ENCODE results near the gene GRK6.

GRK6 gene

DNA sequence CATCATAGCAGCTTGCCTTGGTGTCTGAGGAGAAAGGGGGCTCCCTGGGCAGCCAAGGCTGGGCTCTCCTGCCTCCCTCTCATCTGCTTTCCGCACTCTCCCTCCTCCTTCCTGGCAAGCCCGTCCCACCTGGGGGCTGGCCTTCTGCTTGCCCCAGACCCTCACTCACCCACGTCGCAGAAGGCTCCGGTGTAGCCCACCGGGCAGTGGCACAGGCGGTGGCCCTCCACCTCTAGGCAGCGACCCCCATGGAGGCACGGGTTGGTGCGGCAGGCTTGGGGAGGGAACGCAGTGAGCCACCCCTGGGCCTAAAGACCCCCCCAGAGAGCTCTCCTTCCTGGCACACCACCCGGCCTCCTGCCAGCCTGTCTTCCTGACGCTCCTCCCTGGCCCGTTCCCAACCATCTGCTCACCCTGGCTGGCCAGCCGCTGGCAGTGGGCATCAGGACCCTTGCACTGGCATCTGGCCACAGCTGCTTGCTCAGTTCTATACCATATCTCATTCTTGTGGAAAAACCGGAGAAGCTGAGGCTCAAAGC is 21.8 kb upstream of the GRK6 start:
- no peak for DNase-seq (ENCODE audit: low read depth in 2 of 2)
- TF ChIP-seq, protein P1, sequence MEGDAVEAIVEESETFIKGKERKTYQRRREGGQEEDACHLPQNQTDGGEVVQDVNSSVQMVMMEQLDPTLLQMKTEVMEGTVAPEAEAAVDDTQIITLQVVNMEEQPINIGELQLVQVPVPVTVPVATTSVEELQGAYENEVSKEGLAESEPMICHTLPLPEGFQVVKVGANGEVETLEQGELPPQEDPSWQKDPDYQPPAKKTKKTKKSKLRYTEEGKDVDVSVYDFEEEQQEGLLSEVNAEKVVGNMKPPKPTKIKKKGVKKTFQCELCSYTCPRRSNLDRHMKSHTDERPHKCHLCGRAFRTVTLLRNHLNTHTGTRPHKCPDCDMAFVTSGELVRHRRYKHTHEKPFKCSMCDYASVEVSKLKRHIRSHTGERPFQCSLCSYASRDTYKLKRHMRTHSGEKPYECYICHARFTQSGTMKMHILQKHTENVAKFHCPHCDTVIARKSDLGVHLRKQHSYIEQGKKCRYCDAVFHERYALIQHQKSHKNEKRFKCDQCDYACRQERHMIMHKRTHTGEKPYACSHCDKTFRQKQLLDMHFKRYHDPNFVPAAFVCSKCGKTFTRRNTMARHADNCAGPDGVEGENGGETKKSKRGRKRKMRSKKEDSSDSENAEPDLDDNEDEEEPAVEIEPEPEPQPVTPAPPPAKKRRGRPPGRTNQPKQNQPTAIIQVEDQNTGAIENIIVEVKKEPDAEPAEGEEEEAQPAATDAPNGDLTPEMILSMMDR (IDR thresholded peaks at IDR 0.05; ENCODE audit: low read depth, low read length) = no peak
- peak overlapping the region; percentile 59 to 60 for H3K4me3 ChIP-seq (replicated peaks in 1 of 2; ENCODE audit: low read depth in 2 of 2, low read length in 2 of 2)

- no peak overlapping the region for H3K4me3 ChIP-seq (replicated peaks in 1 of 2; ENCODE audit: low read depth in 2 of 2, low read length in 2 of 2)
- DNase-seq (ENCODE audit: low read depth in 2 of 2) = no peak
- TF ChIP-seq, protein P1 (IDR thresholded peaks at IDR 0.05; ENCODE audit: low read depth, low read length) = no peak
Measured at GRCh38 chr5:177405312-177405711, 21.2 kb upstream of the GRK6 start.

DNA sequence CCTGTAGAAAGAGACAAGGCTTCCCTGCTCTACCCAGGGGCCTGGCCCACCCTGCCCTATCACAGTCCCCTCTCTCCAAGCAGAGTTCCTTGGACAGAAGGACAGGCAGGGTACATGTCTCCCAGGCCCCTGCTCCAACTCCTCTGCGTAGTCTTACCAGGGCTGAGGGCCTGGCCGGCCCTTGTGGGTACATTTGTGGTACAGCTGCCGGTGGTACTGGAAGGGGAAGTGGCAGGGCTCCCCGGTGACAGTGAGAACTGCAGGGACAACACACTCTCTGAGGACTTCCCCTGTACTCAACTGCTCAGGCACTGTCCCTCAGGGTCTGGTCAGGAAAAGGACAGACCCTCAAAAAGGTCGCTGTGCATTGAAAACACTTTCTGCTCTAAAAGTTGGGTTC is 20.7 kb upstream of the GRK6 start:
- no peak for DNase-seq (ENCODE audit: low read depth in 2 of 2)
- TF ChIP-seq, protein P1 (IDR thresholded peaks at IDR 0.05; ENCODE audit: low read depth, low read length) = no peak
- H3K4me3 ChIP-seq (replicated peaks in 1 of 2; ENCODE audit: low read depth in 2 of 2, low read length in 2 of 2) = no peak overlapping the region

DNA sequence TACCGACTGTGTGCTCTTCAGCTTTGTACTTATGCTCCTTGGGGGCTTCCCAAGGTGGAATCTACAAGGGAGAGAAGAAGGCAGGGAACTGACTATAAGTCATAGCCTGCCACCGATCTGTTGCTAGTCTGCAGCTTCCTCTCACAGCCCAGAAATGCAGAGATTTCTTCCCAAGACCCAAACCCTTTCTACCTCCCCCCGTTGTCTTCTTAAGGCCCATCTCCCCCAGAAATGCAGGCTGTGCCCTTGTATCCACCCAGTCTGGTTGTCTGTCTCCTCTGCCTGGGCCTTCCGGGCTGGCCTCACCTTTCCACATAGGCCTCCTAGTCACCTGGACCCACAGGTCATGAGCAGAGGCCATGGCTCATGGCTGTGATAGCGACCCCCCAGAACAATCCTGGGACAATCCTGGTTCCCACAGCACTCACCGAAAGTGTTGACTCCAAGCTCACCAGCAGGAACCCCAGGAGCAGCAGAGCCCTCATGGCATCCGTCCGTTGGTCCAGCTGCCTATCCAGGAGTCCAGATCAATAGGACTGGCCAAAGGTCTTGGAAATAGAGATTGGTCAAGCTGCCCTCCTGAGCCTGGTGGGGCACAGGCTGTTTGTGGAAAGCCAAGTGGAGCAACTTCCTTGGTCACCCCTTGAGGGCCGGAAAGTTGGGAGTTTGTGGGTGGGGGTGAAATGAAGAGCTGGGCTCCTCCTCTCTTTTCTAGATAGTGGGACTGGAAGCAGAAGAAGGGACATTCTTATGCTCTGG is 17.3 kb upstream of the GRK6 start, which contains the start of gene F12:
TSS of gene F12 (minus strand) at position 522 of the 759 bp plus-strand sequence. CDS start at position 485, 37 bp downstream.
- TF ChIP-seq, protein P1 (IDR thresholded peaks at IDR 0.05; ENCODE audit: low read depth, low read length) = no peak
- no peak within 1 kb of the TSS for H3K4me3 ChIP-seq (replicated peaks in 1 of 2; ENCODE audit: low read depth in 2 of 2, low read length in 2 of 2)
- DNase-seq (ENCODE audit: low read depth in 2 of 2) = no peak

DNA sequence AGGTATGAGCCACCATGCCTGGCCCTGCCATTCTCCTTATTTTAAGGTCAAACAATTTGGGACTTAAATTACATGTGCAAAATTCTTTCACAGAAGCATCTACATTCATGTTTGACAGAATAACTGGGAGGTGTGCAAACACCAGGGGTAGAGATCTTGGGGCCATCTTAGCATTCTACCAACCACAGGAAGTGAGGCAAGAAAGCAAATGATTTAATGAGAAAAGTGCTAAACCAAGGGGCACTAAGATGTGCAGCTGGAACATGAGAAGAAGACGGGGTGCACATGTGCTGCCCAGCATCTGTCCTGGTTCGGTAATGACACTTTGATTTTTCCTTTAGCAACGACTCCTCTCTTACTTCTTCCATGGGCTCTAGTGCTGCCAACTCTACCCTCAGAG is 15.9 kb upstream of the GRK6 start:
- TF ChIP-seq, protein P1 (IDR thresholded peaks at IDR 0.05; ENCODE audit: low read depth, low read length) = no peak

DNA sequence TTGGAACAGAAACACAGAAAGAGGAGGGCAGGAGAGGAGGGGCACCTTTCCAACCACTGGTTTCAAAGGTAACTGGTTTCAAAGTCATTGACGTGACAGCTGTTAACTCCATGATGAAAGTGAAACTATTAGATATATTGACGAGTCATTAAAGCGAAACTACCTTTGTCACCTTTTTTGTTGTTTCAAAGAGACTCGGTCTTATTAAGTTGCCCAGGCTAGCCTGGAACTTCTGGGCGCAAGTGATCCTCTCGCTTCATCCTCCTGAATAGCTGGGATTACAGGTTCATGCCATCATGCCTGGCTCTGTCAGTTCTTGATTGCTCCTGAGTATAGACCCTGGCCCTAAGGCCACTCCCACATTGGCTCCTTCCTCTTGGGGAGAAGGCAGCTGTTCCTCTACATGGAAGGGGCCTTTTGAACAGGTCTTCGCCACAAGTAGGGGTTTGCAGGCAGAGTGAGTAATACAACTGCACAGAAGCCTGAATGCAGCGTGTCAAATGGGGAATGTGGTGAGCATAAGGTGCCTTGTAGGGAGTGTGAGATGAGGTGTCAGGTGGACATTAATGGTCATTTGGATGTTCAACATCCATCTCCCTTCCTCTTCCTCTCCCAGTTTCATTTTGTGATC is 13.8 kb upstream of the GRK6 start:
- TF ChIP-seq, protein P1 (IDR thresholded peaks at IDR 0.05; ENCODE audit: low read depth, low read length) = no peak
- H3K4me3 ChIP-seq (replicated peaks in 1 of 2; ENCODE audit: low read depth in 2 of 2, low read length in 2 of 2) = no peak overlapping the region
- DNase-seq (ENCODE audit: low read depth in 2 of 2) = no peak

More for the DNA sequence above, 15.9 kb upstream of the GRK6 start:
- no peak for DNase-seq (ENCODE audit: low read depth in 2 of 2)
- H3K4me3 ChIP-seq (replicated peaks in 1 of 2; ENCODE audit: low read depth in 2 of 2, low read length in 2 of 2) = no peak overlapping the region

Data from cardiac fibroblast (primary cell).